Esophagus (tissue), 2 donors: ENCODE data around the gene KIF18B. TPM values are rescaled to one million over a fixed set of nuclear protein-coding genes. Genes with fewer than 3 reads are reported as not detected.

ENCODE experiments used
- H3K27ac ChIP-seq, 2 donors: one replicate each; pipeline ENCODE4 v1.5.1; 2013; ENCODE audit warnings: low read depth in 2 of 2, mild to moderate bottlenecking in 2 of 2, inconsistent platforms in 1 of 2, low read length in 1 of 2, moderate library complexity in 1 of 2
- H3K27me3 ChIP-seq, 2 donors: one replicate each; pipeline ENCODE4 v1.6.1; 2013; ENCODE audit warnings: low read length in 2 of 2, control low read depth in 1 of 2, mild to moderate bottlenecking in 1 of 2; ENCODE audit not compliant: insufficient read depth in 2 of 2, control insufficient read depth in 1 of 2
- H3K36me3 ChIP-seq, 2 donors: one replicate each; pipeline ENCODE4 v1.6.1; 2013; ENCODE audit warnings: low read length in 1 of 2; ENCODE audit not compliant: control insufficient read depth in 2 of 2, insufficient read depth in 2 of 2
- H3K4me1 ChIP-seq, 2 donors: one replicate each; pipeline ENCODE4 v1.6.1; 2013; ENCODE audit warnings: low read length in 1 of 2; ENCODE audit not compliant: control insufficient read depth in 2 of 2, insufficient read depth in 2 of 2
- H3K4me3 ChIP-seq, 2 donors: one replicate each; pipeline ENCODE4 v1.5.1; 2013; ENCODE audit warnings: low read length in 2 of 2, mild to moderate bottlenecking in 2 of 2, low read depth in 1 of 2, moderate library complexity in 1 of 2
- H3K9me3 ChIP-seq, 2 donors: one replicate each; pipeline ENCODE4 v1.6.1; 2013; ENCODE audit warnings: mild to moderate bottlenecking in 2 of 2, low read depth in 1 of 2, low read length in 1 of 2, moderate library complexity in 1 of 2; ENCODE audit not compliant: control insufficient read depth in 2 of 2, insufficient read depth in 1 of 2
- WGBS, 2 donors: extraction: QIAGEN DNeasy Blood & Tissue Kit; methylation state at CpG; one replicate each; pipeline ENCODE4 v1.1.7; 2013; 5-methylcytosine and 5-hydroxymethylcytosine counted together
- polyA plus RNA-seq, 2 donors: library from polyadenylated mRNA; stranded (reverse); fragments of 200-250 nt; gene quantifications; one replicate each; pipeline ENCODE4 v1.2.3, GENCODE V29; 2013
- donor health status: healthy with polysubstance abuse.
- donor health status: Bipolar disorder and iron deficiency.

Gene KIF18B
- polyA plus RNA-seq, 2 donors, result 4.3 to 7.3 TPM

DNA sequence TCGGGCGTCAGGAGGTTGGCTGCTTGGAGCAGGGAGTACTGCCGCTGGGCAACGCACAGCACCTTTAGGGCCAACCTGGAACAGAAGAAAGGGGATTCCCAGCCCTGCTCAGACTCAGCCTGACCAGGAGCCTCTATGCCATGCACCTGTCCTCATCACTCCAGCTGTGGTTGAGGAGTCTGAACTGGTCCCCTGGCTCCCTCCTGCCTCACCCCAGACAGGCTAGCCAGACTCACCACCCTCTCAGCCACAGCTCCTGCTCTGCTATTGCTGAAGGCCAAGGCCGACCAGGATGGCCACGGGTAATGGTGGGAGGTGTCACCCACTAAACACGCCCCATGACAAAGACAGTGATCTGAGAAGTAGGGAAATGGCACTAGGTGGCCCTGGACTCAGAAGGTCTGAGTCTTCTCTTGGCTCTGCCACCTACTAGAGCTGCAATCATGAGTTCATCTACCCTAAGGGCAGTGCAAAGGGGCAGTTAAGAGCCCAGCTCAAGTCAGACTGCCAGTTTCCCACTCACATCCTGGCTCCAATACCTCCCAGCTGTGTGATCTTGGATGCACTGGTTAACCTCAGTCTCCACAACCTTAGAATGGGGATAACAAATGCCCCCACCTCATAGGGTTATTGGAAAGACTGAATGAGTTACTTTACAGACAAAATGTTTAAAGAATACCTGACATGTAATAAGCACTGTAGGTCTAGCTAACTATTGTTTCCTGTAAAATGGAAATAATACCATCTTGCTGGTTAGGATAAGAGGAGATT is 18.4 kb downstream of the KIF18B start:
- Histone ChIP-seq H3K4me3 (no peak overlapping the region), H3K4me1 (no peaks in the 10 kb centered on the region), H3K9me3 (no peaks in the 10 kb centered on the region), H3K27ac (no peak overlapping the region), H3K27me3 (no peaks in the 10 kb centered on the region), H3K36me3 (peaks cover 0 to 6% of the 10 kb centered on the region in 2 donors)
- WGBS, 2 donors, result 85 to 88% methylated on average over 7 of the region's 7 CpGs

DNA sequence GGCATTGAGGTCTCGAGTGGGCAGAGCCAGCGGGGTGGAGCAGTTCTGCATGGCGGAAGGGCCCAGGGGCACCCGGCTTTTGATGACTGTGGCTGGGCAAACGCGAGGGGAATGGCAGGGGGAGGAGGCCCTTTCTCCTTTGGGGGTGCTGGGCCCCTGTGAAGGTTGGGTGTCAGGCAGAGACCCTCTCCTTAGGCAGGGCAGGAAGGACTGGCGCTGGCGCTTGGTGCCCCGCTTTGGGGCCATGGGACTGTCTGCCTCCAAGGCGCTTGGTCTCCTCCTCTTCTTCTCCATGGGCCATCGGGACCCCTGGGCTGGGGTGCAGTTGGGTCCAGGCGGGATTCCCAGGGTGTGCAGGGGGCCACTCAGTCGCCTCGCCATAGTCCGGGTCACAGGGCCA is 19.4 kb downstream of the KIF18B start:
- 95% methylated on average over 15 of the region's 15 CpGs for WGBS, 2 donors
- Histone ChIP-seq H3K4me1 (no peaks in the 10 kb centered on the region), H3K4me3 (no peak overlapping the region), H3K27me3 (no peaks in the 10 kb centered on the region), H3K27ac (no peak overlapping the region), H3K9me3 (no peaks in the 10 kb centered on the region), H3K36me3 (peaks cover 0 to 6% of the 10 kb centered on the region in 2 donors)

DNA sequence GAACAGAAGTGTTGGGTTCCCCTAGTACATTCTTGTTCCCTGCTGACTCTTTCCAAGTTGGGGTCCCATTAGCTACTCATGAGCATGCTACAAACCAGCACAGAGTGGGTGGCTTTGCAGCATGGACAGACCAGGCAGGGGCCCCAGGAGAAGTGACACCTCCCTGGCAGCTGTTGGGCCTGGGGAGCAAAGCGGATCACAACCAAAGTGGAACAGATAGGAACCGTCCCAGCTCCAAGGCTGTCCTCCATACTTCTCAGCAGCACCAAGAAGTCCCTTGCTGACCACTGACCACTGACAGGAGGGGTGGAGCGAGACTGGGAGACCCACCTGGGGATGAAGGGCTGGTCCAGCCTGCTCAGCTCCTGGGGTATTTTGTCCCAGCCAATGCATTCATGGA is 19.9 kb downstream of the KIF18B start:
- WGBS, 2 donors, result 98 to 100% methylated on average over 3 of the region's 3 CpGs
- Histone ChIP-seq H3K27ac (no peak overlapping the region), H3K36me3 (peaks cover 0 to 6% of the 10 kb centered on the region in 2 donors), H3K9me3 (no peaks in the 10 kb centered on the region), H3K27me3 (no peaks in the 10 kb centered on the region), H3K4me3 (no peak overlapping the region), H3K4me1 (no peaks in the 10 kb centered on the region)

DNA sequence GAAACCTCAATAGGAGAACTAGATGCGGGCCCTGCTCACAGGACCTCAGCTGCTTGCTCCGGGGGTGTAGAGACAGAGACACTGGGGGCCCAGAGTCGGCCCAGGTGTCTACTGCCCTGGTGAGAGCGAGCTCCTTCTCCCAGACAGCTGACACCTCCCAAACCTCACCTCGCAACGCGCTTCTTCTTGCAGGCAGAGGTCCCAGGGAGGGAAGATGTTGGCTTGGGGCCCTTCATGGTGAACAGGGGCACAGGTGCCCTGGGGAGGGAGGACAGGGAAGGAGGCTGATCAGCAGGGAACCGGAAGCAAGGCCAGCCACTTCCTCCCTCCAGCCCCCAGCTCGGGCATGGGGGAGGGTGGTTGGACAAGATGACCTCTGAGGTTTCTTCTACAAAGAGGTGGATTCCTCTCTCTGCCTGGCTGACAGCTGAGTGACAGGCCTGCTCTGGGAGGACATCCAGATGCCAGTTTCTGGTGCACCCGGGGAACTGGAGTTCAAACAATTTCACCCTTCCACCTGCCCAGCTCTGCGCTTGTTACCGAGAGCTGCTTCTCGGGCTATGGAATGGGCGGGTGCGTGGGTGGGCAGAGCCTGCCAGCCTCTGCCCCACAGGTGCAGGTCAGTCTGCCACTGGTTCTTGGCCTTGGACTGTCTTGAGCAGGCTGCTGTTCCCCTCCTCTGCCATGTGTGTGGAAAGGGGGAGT is 20.6 kb downstream of the KIF18B start:
- Histone ChIP-seq H3K9me3 (no peaks in the 10 kb centered on the region), H3K36me3 (peaks cover 0 to 6% of the 10 kb centered on the region in 2 donors), H3K4me1 (no peaks in the 10 kb centered on the region), H3K27ac (no peak overlapping the region), H3K4me3 (no peak overlapping the region), H3K27me3 (no peaks in the 10 kb centered on the region)
- WGBS, 2 donors, result 93 to 94% methylated on average over 15 of the region's 15 CpGs

DNA sequence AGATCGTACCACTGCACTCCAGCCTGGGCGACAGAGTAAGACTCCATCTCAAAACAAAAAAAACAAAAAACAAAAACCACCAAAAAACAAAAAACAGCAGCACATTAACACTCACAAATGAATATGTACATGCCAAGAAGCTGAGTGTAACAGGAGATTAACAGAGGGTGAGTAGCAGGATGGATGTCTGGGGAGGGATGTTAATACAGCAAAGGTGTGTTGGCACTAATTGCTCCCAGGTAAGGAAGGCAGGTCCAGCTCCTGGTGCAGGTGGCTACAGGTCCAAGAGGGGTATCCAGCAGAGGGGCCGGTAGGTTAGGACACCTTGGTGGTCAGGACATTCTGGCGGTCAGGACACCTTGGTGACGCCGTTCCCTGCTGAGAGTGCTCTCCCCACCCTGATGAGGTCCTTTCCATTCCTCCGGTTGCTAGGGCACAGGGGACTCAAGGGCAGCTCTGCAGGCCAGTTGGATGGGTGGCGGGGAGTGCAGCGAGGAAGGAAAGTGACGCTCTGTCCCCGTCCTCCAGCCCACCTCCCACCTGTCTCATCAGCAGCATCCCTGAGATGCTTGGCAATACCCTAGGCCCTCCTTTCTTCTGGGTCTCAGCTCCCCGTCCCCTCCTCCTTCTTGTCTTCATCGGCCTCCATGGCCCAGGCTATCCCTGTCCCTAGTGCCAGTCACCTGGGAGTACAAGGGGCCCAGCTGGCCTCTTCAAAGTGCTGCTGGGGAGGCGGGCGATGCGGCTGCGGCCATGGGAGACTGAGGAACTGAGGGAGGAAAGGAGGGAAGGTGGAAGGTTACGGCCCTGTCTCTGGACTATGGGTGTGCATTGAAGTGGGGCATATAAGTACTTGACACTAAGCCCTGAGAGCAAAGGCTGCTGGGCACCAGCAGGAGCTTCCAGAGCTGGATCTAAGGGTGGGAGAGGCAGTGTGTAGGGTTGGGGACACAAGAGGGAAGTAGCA is 21.6 kb downstream of the KIF18B start:
- Histone ChIP-seq H3K4me3 (no peak overlapping the region), H3K36me3 (peaks cover 0 to 4% of the 10 kb centered on the region in 2 donors), H3K27me3 (no peaks in the 10 kb centered on the region), H3K9me3 (no peaks in the 10 kb centered on the region), H3K4me1 (no peaks in the 10 kb centered on the region), H3K27ac (no peak overlapping the region)
- WGBS, 2 donors, result 96 to 97% methylated on average over 18 of the region's 18 CpGs

DNA sequence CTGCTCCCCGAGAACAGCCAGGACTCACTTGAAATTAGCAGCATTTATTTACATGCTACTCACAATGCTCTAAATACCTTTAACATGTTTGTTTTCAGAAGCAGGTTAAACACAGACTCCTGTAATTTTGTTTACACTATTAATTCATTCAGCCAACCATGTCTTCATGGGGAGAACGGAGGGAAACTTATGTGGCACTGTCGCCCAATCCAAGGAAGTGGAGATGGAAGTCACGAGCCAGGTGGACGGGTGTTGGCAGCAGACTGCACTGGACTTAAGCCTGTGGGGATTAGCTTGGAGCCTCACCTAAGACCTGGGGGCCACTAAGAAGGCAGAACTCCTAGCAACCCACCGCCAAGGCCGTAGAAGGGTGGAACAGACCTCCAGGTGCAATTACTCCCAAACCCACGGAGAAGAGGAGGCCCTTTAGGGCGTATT is 23.4 kb downstream of the KIF18B start:
- WGBS, 2 donors, result 68 to 74% methylated on average over 9 of the region's 9 CpGs
- H3K27me3 ChIP-seq, result no peaks in the 10 kb centered on the region

DNA sequence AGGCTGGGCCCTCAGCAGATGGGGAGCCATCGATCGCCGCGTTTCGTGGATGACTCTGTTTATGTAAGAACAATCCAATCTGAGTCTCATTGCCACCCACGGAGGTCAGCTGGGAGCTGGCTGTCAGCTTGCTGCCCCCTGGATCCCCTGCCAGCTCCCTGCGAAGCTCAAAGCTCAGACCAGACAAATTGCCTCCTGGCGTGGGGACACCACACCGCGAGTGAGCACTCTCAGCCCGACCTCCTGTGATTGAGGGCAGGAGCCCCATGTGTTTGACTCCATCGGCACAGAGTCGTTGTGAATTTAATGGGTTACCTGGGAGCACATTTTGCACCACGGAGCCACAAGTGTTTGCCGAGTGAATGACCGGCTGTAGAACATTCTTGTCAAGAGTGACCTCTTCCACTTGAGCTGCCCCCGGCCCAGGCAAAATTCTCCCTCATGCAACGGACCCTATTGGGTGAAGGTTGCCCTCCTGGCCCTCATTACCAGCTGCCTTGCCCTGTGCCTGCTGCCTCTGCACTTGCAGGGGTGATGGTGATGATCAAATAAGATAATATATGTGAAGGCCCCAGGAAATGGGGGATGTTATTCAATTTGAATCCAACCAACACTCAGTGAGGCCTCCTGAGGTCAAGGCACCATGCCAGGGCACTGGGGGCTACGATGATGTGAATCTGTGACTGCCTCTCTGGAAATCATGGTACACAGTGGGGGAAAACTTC is 24.7 kb downstream of the KIF18B start:
- Histone ChIP-seq H3K4me1 (peaks cover 0 to 2% of the 10 kb centered on the region in 2 donors), H3K27me3 (no peaks in the 10 kb centered on the region), H3K27ac (no peak overlapping the region), H3K36me3 (peaks cover 0 to 2% of the 10 kb centered on the region in 2 donors), H3K4me3 (no peak overlapping the region), H3K9me3 (no peaks in the 10 kb centered on the region)
- WGBS, 2 donors, result 79 to 84% methylated on average over 19 of the region's 19 CpGs

More for the DNA sequence above, 23.4 kb downstream of the KIF18B start:
- H3K4me3 ChIP-seq, result no peak overlapping the region
- H3K36me3 ChIP-seq, result peaks cover 0 to 4% of the 10 kb centered on the region in 2 donors
- H3K27ac ChIP-seq, result no peak overlapping the region
- H3K9me3 ChIP-seq, result no peaks in the 10 kb centered on the region
- H3K4me1 ChIP-seq, result no peaks in the 10 kb centered on the region

DNA sequence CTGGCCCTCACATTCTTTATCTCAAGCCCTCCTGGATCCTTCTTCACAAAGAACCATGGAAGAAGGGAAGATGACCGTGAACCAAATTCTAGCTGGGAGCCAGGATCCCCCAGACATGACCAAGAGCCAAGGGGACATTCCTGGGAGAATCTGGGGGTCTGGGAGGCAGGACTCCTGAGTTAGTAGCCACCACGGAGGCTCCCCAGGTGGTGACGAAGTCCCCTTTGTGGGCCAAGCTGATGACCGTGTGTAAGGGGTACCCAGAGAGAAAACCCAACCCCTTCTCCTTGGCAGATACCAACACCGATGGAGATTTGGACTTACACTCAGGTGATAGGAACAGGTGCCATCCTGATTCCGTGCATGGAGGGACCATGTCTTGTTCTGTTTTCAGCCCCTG is 25.4 kb downstream of the KIF18B start:
- H3K27me3 ChIP-seq, result no peaks in the 10 kb centered on the region
- 88 to 91% methylated on average over 6 of the region's 6 CpGs for WGBS, 2 donors
- H3K4me1 ChIP-seq, result peaks cover 0 to 7% of the 10 kb centered on the region in 2 donors
- H3K36me3 ChIP-seq, result peaks cover 0 to under 1% of the 10 kb centered on the region in 2 donors
- no peaks in the 10 kb centered on the region for H3K9me3 ChIP-seq
- no peak overlapping the region for H3K27ac ChIP-seq
- H3K4me3 ChIP-seq, result no peak overlapping the region
